Activated CD4-positive, alpha-beta memory T cell treated with anti-CD3 and anti-CD28 coated beads, Interleukin-2, amount 10 ng/mL, durations not matched to agents 7 days and 5 days (primary cell): Measurements from ENCODE around the gene RHBDF1. TPM values are rescaled to one million over a fixed set of nuclear protein-coding genes. Genes with fewer than 3 reads are reported as not detected.

Experiments
- CTCF ChIA-PET: fragments of 350-600 bp; sonication (Branson Sonifier 250); formaldehyde crosslinking; loops from one replicate; lab custom pipeline; 2021; ENCODE audit warnings: antibody characterized with exemption, inconsistent platforms; lab: Charles Lee
- POLR2A ChIA-PET: fragments of 350-600 bp; sonication (Branson Sonifier 250); formaldehyde crosslinking; loops from one replicate; lab custom pipeline; 2021; ENCODE audit warnings: antibody characterized with exemption; lab: Charles Lee
- DNase-seq: peaks from one replicate; pipeline ENCODE4 v3.0.0-alpha.2; 2020
- H3K27ac Mint-ChIP-seq: one replicate; pipeline ENCODE4 v1.8.0; 2021; ENCODE audit warnings: mild to moderate bottlenecking, mixed read lengths
- H3K27me3 Mint-ChIP-seq: one replicate; pipeline ENCODE4 v1.8.0; 2021; ENCODE audit warnings: mixed read lengths
- H3K36me3 Mint-ChIP-seq: one replicate; pipeline ENCODE4 v1.8.0; 2021; ENCODE audit warnings: low read depth, mixed read lengths
- H3K4me1 Mint-ChIP-seq: one replicate; pipeline ENCODE4 v1.8.0; 2021; ENCODE audit warnings: mixed read lengths
- H3K4me3 Mint-ChIP-seq: one replicate; pipeline ENCODE4 v1.8.0; 2021; ENCODE audit warnings: mild to moderate bottlenecking, mixed read lengths
- H3K9me3 Mint-ChIP-seq: one replicate; pipeline ENCODE4 v1.8.0; 2021; ENCODE audit warnings: mixed read lengths
- total RNA-seq, 2 experiments: library from RNA; stranded (reverse); gene quantifications; one replicate each; pipeline ENCODE4 v1.2.3, GENCODE V29; 2021

Gene RHBDF1
- total RNA-seq, 2 experiments from 2014 or later: 0.18 to 0.23 TPM

GRCh38 chr16:9903-10665 lies 62.3 kb downstream of the RHBDF1 start:
- DNase-seq: peak; percentile 41
- H3K36me3 Mint-ChIP-seq: no peaks in the 10 kb centered on the region
- CTCF ChIA-PET: no interaction called here
- H3K4me1 Mint-ChIP-seq: no peaks in the 10 kb centered on the region
- peaks cover 4% of the 10 kb centered on the region for H3K9me3 Mint-ChIP-seq
- H3K27me3 Mint-ChIP-seq: no peaks in the 10 kb centered on the region
- H3K27ac Mint-ChIP-seq: no peak overlapping the region
- H3K4me3 Mint-ChIP-seq: peak overlapping the region; percentile 57
- POLR2A ChIA-PET: interaction anchor here (1.0 kb wide), 1 partner anchor 43 kb away, joined by 3 read pairs; the partner anchor contains the start of gene POLR3K

Other genes starting within 250 kb of the RHBDF1 start
- gene POLR3K, start 19.0 kb downstream of the RHBDF1 start, total RNA-seq: 10 to 100 TPM; 27.6 to 31.1 TPM
- 10 to 100 TPM; 29.7 to 33.4 TPM for gene SNRNP25, start 18.8 kb downstream of the RHBDF1 start, total RNA-seq
- gene MPG, start 5.6 kb upstream of the RHBDF1 start, total RNA-seq: 10 to 100 TPM; 59.9 to 64.3 TPM
- 10 to 100 TPM; 31.9 to 33.4 TPM for gene NPRL3, start 66.0 kb upstream of the RHBDF1 start, total RNA-seq
- not detected for gene HBZ, start 80.0 kb upstream of the RHBDF1 start, total RNA-seq
- not detected for gene HBM, start 93.3 kb upstream of the RHBDF1 start, total RNA-seq
- not detected for gene HBA2, start 100.2 kb upstream of the RHBDF1 start, total RNA-seq
- not detected for gene HBA1, start 104.0 kb upstream of the RHBDF1 start, total RNA-seq
- gene HBQ1, start 107.8 kb upstream of the RHBDF1 start, total RNA-seq: not detected
- gene LUC7L, start 156.8 kb upstream of the RHBDF1 start, total RNA-seq: 10 to 100 TPM; 54.9 to 61.0 TPM
- gene FAM234A, start 162.2 kb upstream of the RHBDF1 start, total RNA-seq: 10 to 100 TPM; 26.9 to 31.5 TPM
- gene RGS11, start 203.3 kb upstream of the RHBDF1 start, total RNA-seq: under 1 TPM; 0.10 to 0.40 TPM
- not detected for gene ARHGDIG, start 208.0 kb upstream of the RHBDF1 start, total RNA-seq
- gene PDIA2, start 210.5 kb upstream of the RHBDF1 start, total RNA-seq: not detected